Smooth muscle cell (in vitro differentiated cells): ENCODE results near the gene RNPEP. TPM values are rescaled to one million over a fixed set of nuclear protein-coding genes. Genes with fewer than 3 reads are reported as not detected.
A peak's percentile ranks its signal among the peaks of the same experiment; 100 is the strongest.

Experiments
- DNase-seq: peaks from one replicate; lab custom pipeline; 2025; ENCODE audit not compliant: unreplicated experiment; lab: John Stamatoyannopoulos, UW
- H2AFZ ChIP-seq: fragments of 200-600 bp; sonication (generic); 2 replicates; pipeline ENCODE4 v1.6.0; 2016; ENCODE audit warnings: antibody characterized with exemption, low read depth, mild to moderate bottlenecking
- H3F3A ChIP-seq: fragments of 200-600 bp; sonication (generic); 2 replicates; pipeline ENCODE4 v1.6.0; 2017; ENCODE audit warnings: antibody characterized with exemption, low read depth
- H3K27ac ChIP-seq: fragments of 200-600 bp; sonication (generic); 2 replicates; pipeline ENCODE4 v1.5.1; 2016; ENCODE audit warnings: low read depth, mild to moderate bottlenecking
- H3K27me3 ChIP-seq: fragments of 200-600 bp; sonication (generic); 2 replicates; pipeline ENCODE4 v1.6.1; 2016; ENCODE audit warnings: low read depth, mild to moderate bottlenecking
- H3K36me3 ChIP-seq: fragments of 200-600 bp; sonication (generic); 2 replicates; pipeline ENCODE4 v1.5.1; 2016; ENCODE audit warnings: low read depth
- H3K4me1 ChIP-seq: fragments of 200-600 bp; sonication (generic); 2 replicates; pipeline ENCODE4 v1.5.1; 2016; ENCODE audit warnings: low read depth
- H3K4me2 ChIP-seq: fragments of 200-600 bp; sonication (generic); 2 replicates; pipeline ENCODE4 v1.6.0; 2016; ENCODE audit warnings: mild to moderate bottlenecking
- H3K4me3 ChIP-seq: fragments of 200-600 bp; sonication (generic); 2 replicates; pipeline ENCODE4 v1.5.1; 2016; ENCODE audit warnings: mild to moderate bottlenecking
- H3K79me2 ChIP-seq: fragments of 200-600 bp; sonication (generic); 2 replicates; pipeline ENCODE4 v1.6.0; 2016; ENCODE audit warnings: low read depth, mild to moderate bottlenecking
- H3K9ac ChIP-seq: fragments of 200-600 bp; sonication (generic); 2 replicates; pipeline ENCODE4 v1.6.0; 2016; ENCODE audit warnings: low read depth
- H3K9me3 ChIP-seq: fragments of 200-600 bp; sonication (generic); replicated peaks from 2 replicates; pipeline ENCODE4 v1.5.1; 2016; ENCODE audit warnings: low read depth
- H4K20me1 ChIP-seq: fragments of 200-600 bp; sonication (generic); 2 replicates; pipeline ENCODE4 v1.6.0; 2016; ENCODE audit warnings: low read depth
- CTCF ChIP-seq: fragments of 200-600 bp; sonication (generic); IDR thresholded peaks from 2 replicates; pipeline ENCODE4 v1.5.1; 2017; ENCODE audit warnings: borderline replicate concordance, mild to moderate bottlenecking, antibody characterized with exemption; ENCODE audit not compliant: insufficient read depth, poor library complexity, severe bottlenecking
- WGBS: methylation state at CpG from one replicate; pipeline ENCODE4 v1.1.7; 2016; ENCODE audit warnings: low lambda C conversion rate; 5-methylcytosine and 5-hydroxymethylcytosine counted together
- polyA plus RNA-seq: library from polyadenylated mRNA; unstranded; fragments of >200 nt; fragmentation: Nextera tagmentation; extraction: Ambion mirVana; gene quantifications from 2 replicates; pipeline ENCODE4 v1.2.1, GENCODE V29; 2016
- total RNA-seq: library from RNA; depleted of rRNA; stranded (reverse); fragments of >200 nt; gene quantifications from 2 replicates; pipeline ENCODE4 v1.2.3, GENCODE V29; 2014

Gene RNPEP
- total and polyA plus RNA-seq, 2 experiments from 2014 or later: 53.4 to 59.0 TPM

DNA sequence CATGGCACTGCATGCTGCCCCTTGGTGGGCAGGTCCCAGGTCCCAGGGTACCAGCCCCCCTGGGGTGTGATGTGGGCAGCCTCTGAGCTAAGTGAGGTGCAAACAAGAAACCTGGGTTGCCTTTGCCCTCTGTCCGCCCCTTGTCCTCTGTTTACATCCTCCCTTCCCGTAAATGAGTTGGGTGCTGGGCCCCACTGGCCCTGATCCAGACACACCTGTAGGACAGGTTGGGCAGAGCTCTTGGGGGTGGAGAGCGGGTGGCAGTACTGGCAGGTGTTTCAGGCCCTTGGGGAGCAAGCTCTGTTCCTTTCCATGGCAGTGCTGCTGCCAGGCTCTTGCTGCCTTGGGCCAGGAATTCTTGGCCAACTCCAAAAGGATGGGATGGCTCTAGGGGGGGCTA, 63.8 kb downstream of the RNPEP start:
- no peak for DNase-seq
- H3K4me1 ChIP-seq: no peaks in the 10 kb centered on the region
- no peak overlapping the region for H3K27ac ChIP-seq
- H3K4me3 ChIP-seq: no peak overlapping the region
- H2AFZ ChIP-seq: no peak overlapping the region
- H3K36me3 ChIP-seq: no peaks in the 10 kb centered on the region
- no peak for TF ChIP-seq CTCF
- H3K4me2 ChIP-seq: no peak overlapping the region
- no peaks in the 10 kb centered on the region for H3K9me3 ChIP-seq
- no peaks in the 10 kb centered on the region for H3K79me2 ChIP-seq
- H3F3A ChIP-seq: no peaks in the 10 kb centered on the region
- H4K20me1 ChIP-seq: no peaks in the 10 kb centered on the region
- no peaks in the 10 kb centered on the region for H3K27me3 ChIP-seq
- WGBS: 76% methylated on average over 3 of the region's 3 CpGs
- no peak overlapping the region for H3K9ac ChIP-seq

DNA sequence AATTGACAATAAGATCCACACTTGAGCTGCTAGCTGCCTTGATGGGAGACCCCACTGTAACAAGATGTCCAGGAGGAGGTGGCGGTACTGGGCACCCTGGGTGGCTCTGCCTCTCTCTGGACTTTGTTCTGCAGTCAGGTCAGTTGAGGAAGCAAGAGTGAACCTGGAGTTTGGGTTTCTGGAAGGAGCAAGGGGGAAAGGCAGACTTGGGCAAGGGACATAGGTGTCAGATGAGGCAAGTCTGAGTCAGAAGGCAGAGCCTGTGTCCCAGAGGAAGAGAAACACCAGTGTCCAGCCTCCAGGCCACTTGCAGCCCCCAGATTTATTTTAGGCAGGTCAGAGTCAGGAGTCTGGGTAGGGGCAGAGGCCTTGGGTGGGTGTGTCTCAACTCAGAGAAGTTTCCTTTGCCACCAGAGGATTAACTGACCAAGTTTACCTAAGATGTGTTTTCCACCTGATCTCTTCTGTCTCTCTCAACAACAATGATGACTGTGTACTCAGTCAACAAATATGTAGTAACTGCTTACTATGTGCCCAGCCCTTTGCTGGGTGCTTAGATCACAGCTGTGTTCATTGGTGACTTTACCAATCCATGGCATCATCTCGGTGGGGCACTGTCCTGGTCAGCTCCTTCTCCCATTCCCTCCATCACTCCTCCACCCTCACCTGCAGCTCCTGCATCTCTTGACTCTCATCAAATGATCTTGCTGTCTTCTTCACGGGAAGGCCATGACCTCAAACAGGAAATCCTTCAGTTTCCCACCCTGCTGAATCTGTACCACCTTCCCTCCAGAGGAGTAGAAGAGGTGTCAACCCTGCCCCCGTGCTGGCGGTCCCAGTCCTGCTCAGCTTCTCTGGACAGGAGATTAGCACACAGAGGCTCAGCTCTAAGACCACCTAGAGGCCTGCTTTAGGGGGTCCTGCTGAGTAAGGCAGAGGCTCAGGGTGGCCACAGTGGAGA, 64.6 kb downstream of the RNPEP start:
- H3K27ac ChIP-seq: peak overlapping the region; percentile 9
- WGBS: 88% methylated on average over 5 of the region's 5 CpGs
- no peak for TF ChIP-seq CTCF

GRCh38 chr1:202047977-202048376, 65.5 kb downstream of the RNPEP start:
- Histone ChIP-seq H3K4me2 (no peak overlapping the region), H3K27me3 (no peaks in the 10 kb centered on the region), H3K79me2 (no peaks in the 10 kb centered on the region), H4K20me1 (no peaks in the 10 kb centered on the region), H3K36me3 (no peaks in the 10 kb centered on the region), H3K9me3 (no peaks in the 10 kb centered on the region), H3K27ac (no peak overlapping the region), H3K9ac (no peak overlapping the region), H3K4me1 (no peaks in the 10 kb centered on the region), H3F3A (no peaks in the 10 kb centered on the region), H2AFZ (no peak overlapping the region), H3K4me3 (no peak overlapping the region)
- no peak for TF ChIP-seq CTCF
- no peak for DNase-seq
- 89% methylated on average over 4 of the region's 4 CpGs for WGBS

More for the DNA sequence above, 64.6 kb downstream of the RNPEP start:
- Histone ChIP-seq H3K4me2 (no peak overlapping the region), H3K9ac (no peak overlapping the region), H4K20me1 (no peaks in the 10 kb centered on the region), H3K36me3 (no peaks in the 10 kb centered on the region), H3K9me3 (no peaks in the 10 kb centered on the region), H3K79me2 (no peaks in the 10 kb centered on the region), H3K27me3 (no peaks in the 10 kb centered on the region), H3K4me3 (no peak overlapping the region), H2AFZ (no peak overlapping the region), H3F3A (no peaks in the 10 kb centered on the region), H3K4me1 (no peaks in the 10 kb centered on the region)
- DNase-seq: no peak
